Cardiac muscle cell (in vitro differentiated cells and primary cell): Measurements from ENCODE around the gene ADCY5. TPM values are rescaled to one million over a fixed set of nuclear protein-coding genes. Genes with fewer than 3 reads are reported as not detected.

Experiments
- DNase-seq, 2 donors: peaks; one replicate each; pipeline versions ENCODE4 v3.0.0 to v3.0.0-alpha.2; 2010 to 2017; ENCODE audit warnings: low read depth in 1 of 2, low spot score in 1 of 2
- H3K27ac ChIP-seq: fragments of 200-600 bp; sonication (generic); 2 replicates; pipeline ENCODE4 v1.5.1; 2016
- H3K27me3 ChIP-seq: fragments of 200-600 bp; sonication (generic); 2 replicates; pipeline ENCODE4 v1.6.0; 2016; ENCODE audit warnings: control low read depth
- H3K36me3 ChIP-seq: fragments of 200-600 bp; sonication (generic); 2 replicates; pipeline ENCODE4 v1.5.1; 2016; ENCODE audit warnings: control low read depth
- H3K4me1 ChIP-seq: fragments of 200-600 bp; sonication (generic); 2 replicates; pipeline ENCODE4 v1.8.1; 2017; ENCODE audit warnings: low read depth, mild to moderate bottlenecking, mixed run types
- H3K4me3 ChIP-seq: fragments of 200-600 bp; sonication (generic); 2 replicates; pipeline ENCODE4 v1.5.1; 2016; ENCODE audit warnings: mild to moderate bottlenecking
- H3K9me3 ChIP-seq: fragments of 200-600 bp; sonication (generic); 2 replicates; pipeline ENCODE4 v1.5.1; 2017; ENCODE audit warnings: low read depth, mild to moderate bottlenecking, control low read depth
- CTCF ChIP-seq: IDR thresholded peaks from 2 replicates; pipeline ENCODE4 v1.5.1; 2012; ENCODE audit warnings: low read depth, mild to moderate bottlenecking, low read length
- polyA plus RNA-seq: library from polyadenylated mRNA; unstranded; fragments of >200 nt; fragmentation: Nextera tagmentation; extraction: Ambion mirVana; gene quantifications from 2 replicates; pipeline ENCODE4 v1.2.1, GENCODE V29; 2016
- total RNA-seq: library from RNA; depleted of rRNA; stranded (reverse); fragments of >200 nt; gene quantifications from 2 replicates; pipeline ENCODE4 v1.2.3, GENCODE V29; 2016

Gene ADCY5
- total and polyA plus RNA-seq, 2 experiments from 2014 or later: 38.4 to 93.7 TPM

DNA sequence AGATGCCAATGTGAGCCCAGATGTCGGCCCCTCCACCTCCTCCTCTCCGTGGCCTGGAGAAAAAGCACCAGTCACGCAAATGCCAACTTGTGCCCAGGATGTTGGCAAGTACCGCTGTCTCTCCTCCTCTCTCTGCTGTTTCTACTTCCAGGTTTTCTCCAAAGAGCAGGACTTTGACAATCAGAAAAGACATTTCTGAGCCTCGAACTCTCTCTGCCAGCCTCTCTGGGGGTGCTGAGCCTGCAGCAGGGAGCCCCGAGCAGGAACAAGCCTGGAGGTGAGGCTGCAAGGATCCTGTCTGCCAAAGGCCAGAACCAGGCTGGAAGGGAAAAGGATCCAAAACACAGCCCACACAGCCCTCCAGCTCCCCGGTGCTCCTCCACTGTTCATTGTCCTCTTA, 157.5 kb downstream of the ADCY5 start:
- DNase-seq: no peak
- no peak for TF ChIP-seq CTCF
- no peaks in the 10 kb centered on the region for H3K4me1 ChIP-seq
- H3K27me3 ChIP-seq: no peaks in the 10 kb centered on the region
- H3K4me3 ChIP-seq: no peak overlapping the region
- H3K9me3 ChIP-seq: no peaks in the 10 kb centered on the region
- H3K27ac ChIP-seq: no peak overlapping the region
- H3K36me3 ChIP-seq: peaks cover 20% of the 10 kb centered on the region

DNA sequence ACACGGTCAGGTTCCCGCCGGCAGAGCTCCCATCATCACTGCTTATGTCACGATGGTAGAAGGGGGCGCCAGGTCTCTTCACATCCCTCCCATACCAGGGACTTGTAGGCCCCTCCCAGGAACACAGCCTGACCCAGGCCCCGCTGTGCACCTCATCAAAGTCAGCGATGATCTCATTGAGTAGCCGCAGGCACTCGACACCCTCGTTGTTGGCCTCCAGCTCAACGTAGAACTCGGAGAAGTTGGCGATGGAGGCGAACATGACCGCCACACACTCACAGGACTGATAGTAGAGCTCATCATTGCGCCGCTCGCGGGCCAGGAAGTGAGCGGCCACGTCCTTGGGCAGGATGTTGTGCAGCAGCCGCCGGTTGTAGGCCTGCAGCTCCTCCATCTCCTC, 157.9 kb downstream of the ADCY5 start:
- peaks cover 21% of the 10 kb centered on the region for H3K36me3 ChIP-seq
- no peak overlapping the region for H3K4me3 ChIP-seq
- no peak overlapping the region for H3K27ac ChIP-seq
- no peaks in the 10 kb centered on the region for H3K9me3 ChIP-seq
- DNase-seq: no peak
- H3K27me3 ChIP-seq: no peaks in the 10 kb centered on the region
- TF ChIP-seq CTCF: no peak
- no peaks in the 10 kb centered on the region for H3K4me1 ChIP-seq

GRCh38 chr3:123290107-123290930, 158.6 kb downstream of the ADCY5 start:
- H3K9me3 ChIP-seq: no peaks in the 10 kb centered on the region
- H3K4me3 ChIP-seq: no peak overlapping the region
- H3K4me1 ChIP-seq: no peaks in the 10 kb centered on the region
- H3K27ac ChIP-seq: no peak overlapping the region
- no peaks in the 10 kb centered on the region for H3K27me3 ChIP-seq
- H3K36me3 ChIP-seq: peaks cover 26% of the 10 kb centered on the region
- TF ChIP-seq CTCF: no peak
- DNase-seq: no peak

GRCh38 chr3:123289391-123290106, 159.3 kb downstream of the ADCY5 start:
- Histone ChIP-seq H3K27me3 (no peaks in the 10 kb centered on the region), H3K9me3 (no peaks in the 10 kb centered on the region), H3K27ac (no peak overlapping the region), H3K4me3 (no peak overlapping the region), H3K36me3 (peaks cover 32% of the 10 kb centered on the region), H3K4me1 (no peaks in the 10 kb centered on the region)
- TF ChIP-seq CTCF: no peak
- DNase-seq: no peak

- no peak for TF ChIP-seq CTCF
- Histone ChIP-seq H3K9me3 (no peaks in the 10 kb centered on the region), H3K4me1 (no peaks in the 10 kb centered on the region), H3K4me3 (no peak overlapping the region), H3K27me3 (no peaks in the 10 kb centered on the region), H3K36me3 (peaks cover 32% of the 10 kb centered on the region), H3K27ac (no peak overlapping the region)
- DNase-seq: no peak
These were observed 161.0 kb downstream of the ADCY5 start for GRCh38 chr3:123287962-123288302.
